Ishikawa (cell line): ENCODE data around the gene SPDYC.

ENCODE experiments used
- CEBPB ChIP-seq: IDR thresholded peaks from 2 replicates; pipeline ENCODE4 v1.6.1; 2012
- CREB1 ChIP-seq: IDR thresholded peaks from 2 replicates; pipeline ENCODE4 v1.6.1; 2012; ENCODE audit warnings: low read depth
- EGR1 ChIP-seq: IDR thresholded peaks from 2 replicates; pipeline ENCODE4 v1.6.1; 2012
- EP300 ChIP-seq: IDR thresholded peaks from 2 replicates; pipeline ENCODE4 v1.6.1; 2012; ENCODE audit warnings: borderline replicate concordance
- MAX ChIP-seq: IDR thresholded peaks from 2 replicates; pipeline ENCODE4 v1.6.1; 2012
- NFIC ChIP-seq: IDR thresholded peaks from 2 replicates; pipeline ENCODE4 v1.6.1; 2012
- RAD21 ChIP-seq: IDR thresholded peaks from 2 replicates; pipeline ENCODE4 v1.6.1; 2012; ENCODE audit warnings: low read depth
- REST ChIP-seq: IDR thresholded peaks from 2 replicates; pipeline ENCODE4 v1.6.1; 2012; ENCODE audit warnings: low read depth, mild to moderate bottlenecking
- TAF1 ChIP-seq: IDR thresholded peaks from 2 replicates; pipeline ENCODE4 v1.6.1; 2012; ENCODE audit warnings: low read depth, mild to moderate bottlenecking
- TCF12 ChIP-seq: IDR thresholded peaks from 2 replicates; pipeline ENCODE4 v1.6.1; 2012; ENCODE audit warnings: low read depth
- USF1 ChIP-seq: IDR thresholded peaks from 2 replicates; pipeline ENCODE4 v1.6.1; 2012
- YY1 ChIP-seq: IDR thresholded peaks from 2 replicates; pipeline ENCODE4 v1.6.1; 2012; ENCODE audit warnings: low read depth
- ZBTB7A ChIP-seq: IDR thresholded peaks from 2 replicates; pipeline ENCODE4 v1.6.1; 2012; ENCODE audit warnings: low read depth

GRCh38 chr11:65169164-65169641 lies 830 bp upstream of the SPDYC start:
- TF ChIP-seq TAF1 = no peak
- no peak for TF ChIP-seq RAD21
- TF ChIP-seq CREB1 = no peak
- no peak for TF ChIP-seq MAX
- TF ChIP-seq REST = no peak
- TF ChIP-seq USF1 = no peak
- no peak for TF ChIP-seq CEBPB
- TF ChIP-seq EP300 = no peak
- no peak for TF ChIP-seq YY1
- no peak for TF ChIP-seq EGR1
- no peak for TF ChIP-seq NFIC
- TF ChIP-seq ZBTB7A = no peak
- no peak for TF ChIP-seq TCF12
